Measurements from ENCODE around the gene KCNMA1. TPM values are rescaled to one million over a fixed set of nuclear protein-coding genes. Genes with fewer than 3 reads are reported as not detected.
A peak's percentile ranks its signal among the peaks of the same experiment; 100 is the strongest.

The KCNMA1 gene
- total RNA-seq, 1 donor, result 77.8 TPM

GRCh38 chr10:76992467-76992866 is 645.1 kb downstream of the KCNMA1 start:
- H3K36me3 ChIP-seq (ENCODE audit: insufficient read depth, low read length), result no peaks in the 10 kb centered on the region
- DNase-seq (ENCODE audit: insufficient read length, low spot score, missing footprints), result no peak
- H3K4me3 ChIP-seq (ENCODE audit: insufficient read depth, low read length), result no peak overlapping the region
- no peak overlapping the region for H2AFZ ChIP-seq (ENCODE audit: low read length)
- no peaks in the 10 kb centered on the region for H3K9me3 ChIP-seq (ENCODE audit: low read depth, low read length)
- H4K20me1 ChIP-seq (ENCODE audit: insufficient read depth, low read length), result no peaks in the 10 kb centered on the region
- H3K4me1 ChIP-seq (ENCODE audit: insufficient read depth, low read length), result no peaks in the 10 kb centered on the region
- no peaks in the 10 kb centered on the region for H3K27me3 ChIP-seq (ENCODE audit: insufficient read depth, low read length)
- H3K27ac ChIP-seq (ENCODE audit: low read depth, low read length), result no peak overlapping the region
- no peak for TF ChIP-seq CTCF (IDR thresholded peaks at IDR 0.05; ENCODE audit: extremely low read depth, low read depth, low read length)
- no peak overlapping the region for H3K4me2 ChIP-seq (ENCODE audit: insufficient read depth, low read length)
- no peaks in the 10 kb centered on the region for H3K79me2 ChIP-seq (ENCODE audit: insufficient read depth, low read length)

GRCh38 chr10:76991621-76992020 is 646.0 kb downstream of the KCNMA1 start:
- no peak for TF ChIP-seq CTCF (IDR thresholded peaks at IDR 0.05; ENCODE audit: extremely low read depth, low read depth, low read length)
- no peaks in the 10 kb centered on the region for H3K36me3 ChIP-seq (ENCODE audit: insufficient read depth, low read length)
- H3K4me2 ChIP-seq (ENCODE audit: insufficient read depth, low read length), result no peak overlapping the region
- H3K9me3 ChIP-seq (ENCODE audit: low read depth, low read length), result no peaks in the 10 kb centered on the region
- no peak overlapping the region for H3K4me3 ChIP-seq (ENCODE audit: insufficient read depth, low read length)
- no peak for DNase-seq (ENCODE audit: insufficient read length, low spot score, missing footprints)
- no peaks in the 10 kb centered on the region for H3K79me2 ChIP-seq (ENCODE audit: insufficient read depth, low read length)
- H3K27me3 ChIP-seq (ENCODE audit: insufficient read depth, low read length), result no peaks in the 10 kb centered on the region
- no peaks in the 10 kb centered on the region for H4K20me1 ChIP-seq (ENCODE audit: insufficient read depth, low read length)
- no peak overlapping the region for H2AFZ ChIP-seq (ENCODE audit: low read length)
- no peaks in the 10 kb centered on the region for H3K4me1 ChIP-seq (ENCODE audit: insufficient read depth, low read length)
- no peak overlapping the region for H3K27ac ChIP-seq (ENCODE audit: low read depth, low read length)

GRCh38 chr10:76990561-76990960 is 647.0 kb downstream of the KCNMA1 start:
- Histone ChIP-seq H3K4me3 (ENCODE audit: insufficient read depth, low read length) (no peak overlapping the region), H3K4me1 (ENCODE audit: insufficient read depth, low read length) (no peaks in the 10 kb centered on the region), H3K36me3 (ENCODE audit: insufficient read depth, low read length) (no peaks in the 10 kb centered on the region), H3K9me3 (ENCODE audit: low read depth, low read length) (no peaks in the 10 kb centered on the region), H3K27ac (ENCODE audit: low read depth, low read length) (no peak overlapping the region), H3K27me3 (ENCODE audit: insufficient read depth, low read length) (no peaks in the 10 kb centered on the region), H3K4me2 (ENCODE audit: insufficient read depth, low read length) (no peak overlapping the region), H4K20me1 (ENCODE audit: insufficient read depth, low read length) (no peaks in the 10 kb centered on the region), H3K79me2 (ENCODE audit: insufficient read depth, low read length) (no peaks in the 10 kb centered on the region), H2AFZ (ENCODE audit: low read length) (no peak overlapping the region)
- no peak for DNase-seq (ENCODE audit: insufficient read length, low spot score, missing footprints)
- TF ChIP-seq CTCF (IDR thresholded peaks at IDR 0.05; ENCODE audit: extremely low read depth, low read depth, low read length), result no peak

- Histone ChIP-seq H2AFZ (ENCODE audit: low read length) (no peak overlapping the region), H3K27me3 (ENCODE audit: insufficient read depth, low read length) (no peaks in the 10 kb centered on the region), H3K4me3 (ENCODE audit: insufficient read depth, low read length) (no peak overlapping the region), H3K9me3 (ENCODE audit: low read depth, low read length) (no peaks in the 10 kb centered on the region), H3K36me3 (ENCODE audit: insufficient read depth, low read length) (no peaks in the 10 kb centered on the region), H3K79me2 (ENCODE audit: insufficient read depth, low read length) (no peaks in the 10 kb centered on the region), H3K4me1 (ENCODE audit: insufficient read depth, low read length) (no peaks in the 10 kb centered on the region), H4K20me1 (ENCODE audit: insufficient read depth, low read length) (no peaks in the 10 kb centered on the region), H3K4me2 (ENCODE audit: insufficient read depth, low read length) (no peak overlapping the region), H3K27ac (ENCODE audit: low read depth, low read length) (no peak overlapping the region)
- peak; percentile 68 for DNase-seq (ENCODE audit: insufficient read length, low spot score, missing footprints)
- TF ChIP-seq CTCF (IDR thresholded peaks at IDR 0.05; ENCODE audit: extremely low read depth, low read depth, low read length), result peak; percentile 99
These were observed 652.8 kb downstream of the KCNMA1 start for GRCh38 chr10:76984559-76985443.

Measured in osteoblast (primary cell).